Measurements from ENCODE around the gene KCNIP4. TPM values are rescaled to one million over a fixed set of nuclear protein-coding genes. Genes with fewer than 3 reads are reported as not detected.

KCNIP4 gene
- polyA plus RNA-seq, 3 donors, result 0.09 to 0.25 TPM; not detected in 1

DNA sequence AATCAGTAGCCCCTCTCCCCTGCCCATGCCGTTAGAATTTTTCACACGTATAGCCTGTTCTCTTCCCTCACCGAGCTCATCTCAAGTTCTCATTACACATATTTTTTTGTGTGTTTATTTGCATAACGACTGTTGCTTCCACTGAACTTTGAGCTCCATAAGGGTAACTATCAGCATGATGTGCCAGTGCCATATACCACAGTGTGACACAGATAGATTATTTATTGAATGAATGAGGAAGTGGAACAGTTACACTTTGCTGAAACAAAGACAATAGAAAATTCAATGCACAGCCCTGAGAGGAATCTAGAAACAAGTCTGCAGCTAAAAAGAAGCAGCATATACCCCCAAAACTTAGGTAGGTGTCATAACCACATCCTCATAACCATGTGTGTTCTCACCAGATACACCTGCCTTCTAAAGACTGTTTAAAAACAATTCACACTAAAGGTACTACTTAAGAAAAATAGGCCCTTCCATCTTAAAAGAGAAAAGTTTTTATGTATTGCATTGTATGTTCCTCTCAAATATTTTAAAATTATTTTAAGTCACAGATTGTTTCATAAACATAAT lies 858.4 kb downstream of the KCNIP4 start:
- intact Hi-C loops (cut with micrococcal nuclease), result no loop called here
- no peak overlapping the region for H3K4me3 Mint-ChIP-seq

GRCh38 chr4:21083413-21083812 lies 865.2 kb downstream of the KCNIP4 start:
- intact Hi-C loops (cut with micrococcal nuclease), result no loop called here
- Histone ChIP-seq H3K4me2 (replicated peaks; ENCODE audit: extremely low read depth, low read length, poor library complexity, severe bottlenecking) (no peak overlapping the region), H3K4me1 (ENCODE audit: control insufficient read depth in 1 of 2, insufficient read depth in 2 of 2, low read length in 2 of 2) (no peaks in the 10 kb centered on the region), H4K20me1 (ENCODE audit: insufficient read depth, low read length) (no peaks in the 10 kb centered on the region), H2AFZ (ENCODE audit: insufficient read depth, low read depth, low read length, poor library complexity, severe bottlenecking) (no peak overlapping the region), H3K79me2 (ENCODE audit: insufficient read depth, low read length) (no peaks in the 10 kb centered on the region), H3K27ac (ENCODE audit: low read depth in 1 of 2, low read length in 2 of 2) (no peak overlapping the region), H3K9ac (ENCODE audit: insufficient read depth, low read length, poor library complexity, severe bottlenecking) (no peak overlapping the region), H3K36me3 (replicated peaks in 1 of 2; ENCODE audit: control insufficient read depth in 1 of 2, insufficient read depth in 2 of 2, low read length in 2 of 2) (no peaks in the 10 kb centered on the region), H3K27me3 (ENCODE audit: control insufficient read depth in 2 of 2, insufficient read depth in 2 of 2, low read length in 2 of 2) (no peaks in the 10 kb centered on the region), H3K4me3 (replicated peaks in 1 of 3; ENCODE audit: low read depth in 2 of 3, low read length in 3 of 3) (no peak overlapping the region), H3K9me3 (replicated peaks in 1 of 2; ENCODE audit: control insufficient read depth in 1 of 2, insufficient read depth in 1 of 2, low read length in 2 of 2) (peaks cover 5 to 6% of the 10 kb centered on the region in 2 donors)
- Mint-ChIP-seq H3K36me3 (no peaks in the 10 kb centered on the region), H3K27me3 (ENCODE audit: low read depth in 3 of 3) (peaks cover 0 to 2% (median 0%) of the 10 kb centered on the region in 3 donors), H3K9me3 (peaks cover 1 to 14% (median 3%) of the 10 kb centered on the region in 7 donors), H3K4me3 (no peak overlapping the region), H3K27ac (no peak overlapping the region), H3K4me1 (no peaks in the 10 kb centered on the region)
- TF ChIP-seq CTCF (IDR thresholded peaks at IDR 0.05), result no peak
- no peak for DNase-seq

More for the DNA sequence above, 858.4 kb downstream of the KCNIP4 start:
- Histone ChIP-seq H3K9ac (ENCODE audit: insufficient read depth, low read length, poor library complexity, severe bottlenecking) (no peak overlapping the region), H3K9me3 (replicated peaks in 1 of 2; ENCODE audit: control insufficient read depth in 1 of 2, insufficient read depth in 1 of 2, low read length in 2 of 2) (peaks cover 3 to 5% of the 10 kb centered on the region in 2 donors), H4K20me1 (ENCODE audit: insufficient read depth, low read length) (no peaks in the 10 kb centered on the region), H3K79me2 (ENCODE audit: insufficient read depth, low read length) (no peaks in the 10 kb centered on the region), H3K36me3 (replicated peaks in 1 of 2; ENCODE audit: control insufficient read depth in 1 of 2, insufficient read depth in 2 of 2, low read length in 2 of 2) (no peaks in the 10 kb centered on the region), H3K4me1 (ENCODE audit: control insufficient read depth in 1 of 2, insufficient read depth in 2 of 2, low read length in 2 of 2) (no peaks in the 10 kb centered on the region), H3K27ac (ENCODE audit: low read depth in 1 of 2, low read length in 2 of 2) (no peak overlapping the region), H3K4me2 (replicated peaks; ENCODE audit: extremely low read depth, low read length, poor library complexity, severe bottlenecking) (no peak overlapping the region), H3K27me3 (ENCODE audit: control insufficient read depth in 2 of 2, insufficient read depth in 2 of 2, low read length in 2 of 2) (no peaks in the 10 kb centered on the region), H2AFZ (ENCODE audit: insufficient read depth, low read depth, low read length, poor library complexity, severe bottlenecking) (no peak overlapping the region), H3K4me3 (replicated peaks in 1 of 3; ENCODE audit: low read depth in 2 of 3, low read length in 3 of 3) (no peak overlapping the region)
- H3K27me3 Mint-ChIP-seq (ENCODE audit: low read depth in 3 of 3), result no peaks in the 10 kb centered on the region
- WGBS (ENCODE audit: insufficient coverage), result no CpG with 5 or more reads among the region's 4 CpGs
- H3K4me1 Mint-ChIP-seq, result no peaks in the 10 kb centered on the region
- TF ChIP-seq CTCF (IDR thresholded peaks at IDR 0.05), result no peak
- no peak overlapping the region for H3K27ac Mint-ChIP-seq
- no peaks in the 10 kb centered on the region for H3K36me3 Mint-ChIP-seq
- H3K9me3 Mint-ChIP-seq, result peaks cover 2 to 15% (median 3%) of the 10 kb centered on the region in 7 donors
- DNase-seq, result no peak

Measured in CD14-positive monocyte (primary cell).